ENCODE measurements around the gene PLXNA1. TPM values are rescaled to one million over a fixed set of nuclear protein-coding genes. Genes with fewer than 3 reads are reported as not detected.

Gene PLXNA1
- total RNA-seq, 6 experiments from 2014 or later, result 40.8 to 56.1 (median 45.4) TPM

- Mint-ChIP-seq H3K27ac (no peak overlapping the region), H3K27me3 (ENCODE audit: insufficient read depth) (peaks cover 2% of the 10 kb centered on the region; the same call in 1 of the 2 replicates), H3K9me3 (no peaks in the 10 kb centered on the region), H3K36me3 (ENCODE audit: low read depth) (no peaks in the 10 kb centered on the region), H3K4me1 (ENCODE audit: low read depth) (no peaks in the 10 kb centered on the region), H3K4me3 (no peak overlapping the region)
- no peak for DNase-seq
- no peak for TF ChIP-seq CTCF (IDR thresholded peaks at IDR 0.05)
Measured at GRCh38 chr3:126947429-126947828, 35.5 kb upstream of the PLXNA1 start.

GRCh38 chr3:126948980-126949535 lies 33.9 kb upstream of the PLXNA1 start:
- H3K9me3 Mint-ChIP-seq, result no peaks in the 10 kb centered on the region
- H3K27me3 Mint-ChIP-seq (ENCODE audit: insufficient read depth), result peaks cover 2% of the 10 kb centered on the region; the same call in 1 of the 2 replicates
- H3K4me3 Mint-ChIP-seq, result no peak overlapping the region
- DNase-seq, result no peak
- H3K4me1 Mint-ChIP-seq (ENCODE audit: low read depth), result peaks cover 2% of the 10 kb centered on the region; the same call in 1 of the 2 replicates
- H3K36me3 Mint-ChIP-seq (ENCODE audit: low read depth), result no peaks in the 10 kb centered on the region
- no peak overlapping the region for H3K27ac Mint-ChIP-seq
- no peak for TF ChIP-seq CTCF (IDR thresholded peaks at IDR 0.05)

GRCh38 chr3:126951561-126951960 lies 31.4 kb upstream of the PLXNA1 start:
- no peak for TF ChIP-seq CTCF (IDR thresholded peaks at IDR 0.05)

GRCh38 chr3:126952261-126952982 lies 30.5 kb upstream of the PLXNA1 start:
- no peak for DNase-seq
- Mint-ChIP-seq H3K36me3 (ENCODE audit: low read depth) (no peaks in the 10 kb centered on the region), H3K4me1 (ENCODE audit: low read depth) (peaks cover 8% of the 10 kb centered on the region; the same call in 1 of the 2 replicates), H3K4me3 (no peak overlapping the region), H3K27ac (no peak overlapping the region), H3K9me3 (no peaks in the 10 kb centered on the region), H3K27me3 (ENCODE audit: insufficient read depth) (no peaks in the 10 kb centered on the region; the same call in 1 of the 2 replicates)
- no peak for TF ChIP-seq CTCF (IDR thresholded peaks at IDR 0.05)

More at GRCh38 chr3:126951561-126951960, 31.4 kb upstream of the PLXNA1 start:
- Mint-ChIP-seq H3K4me1 (ENCODE audit: low read depth) (peaks cover 8% of the 10 kb centered on the region; the same call in 1 of the 2 replicates), H3K4me3 (no peak overlapping the region), H3K9me3 (no peaks in the 10 kb centered on the region), H3K27ac (no peak overlapping the region), H3K36me3 (ENCODE audit: low read depth) (no peaks in the 10 kb centered on the region), H3K27me3 (ENCODE audit: insufficient read depth) (no peaks in the 10 kb centered on the region; the same call in 1 of the 2 replicates)
- no peak for DNase-seq

DNA sequence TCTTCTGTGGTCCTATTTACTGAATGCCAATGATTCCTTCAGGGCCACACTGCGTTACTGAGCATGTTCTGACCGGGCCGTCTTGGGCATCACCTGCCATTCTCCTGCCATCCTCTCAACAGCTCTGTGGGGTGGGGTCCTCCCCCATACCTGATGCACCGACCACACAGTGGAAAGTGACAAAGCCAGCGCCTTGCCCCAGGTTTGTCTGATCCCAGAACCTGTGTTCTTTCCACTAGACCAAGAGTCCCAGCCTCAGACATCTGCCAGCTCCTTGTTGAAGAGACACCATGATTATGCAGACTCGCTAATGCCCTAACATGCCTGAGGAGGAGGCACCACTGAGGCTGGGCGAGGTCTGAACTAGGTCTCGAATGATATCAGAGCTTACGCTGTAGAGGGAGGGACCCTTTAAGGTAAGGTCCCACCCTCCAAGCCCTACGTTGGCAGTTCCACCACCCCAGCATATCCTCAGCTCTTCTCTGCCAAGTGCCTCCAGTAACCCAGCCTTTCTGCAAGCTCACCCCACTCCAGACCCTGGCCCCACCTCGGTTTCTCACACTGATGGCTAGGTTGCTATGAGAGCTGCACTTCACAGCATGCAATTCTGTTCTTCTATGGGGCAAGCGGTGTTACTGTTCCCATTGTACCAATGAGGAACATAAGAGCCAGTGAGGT lies 29.8 kb upstream of the PLXNA1 start:
- Mint-ChIP-seq H3K36me3 (ENCODE audit: low read depth) (no peaks in the 10 kb centered on the region), H3K9me3 (no peaks in the 10 kb centered on the region), H3K4me3 (no peak overlapping the region), H3K27ac (no peak overlapping the region), H3K4me1 (ENCODE audit: low read depth) (peaks cover 8% of the 10 kb centered on the region; the same call in 1 of the 2 replicates), H3K27me3 (ENCODE audit: insufficient read depth) (no peaks in the 10 kb centered on the region; the same call in none of the 2 replicates)
- no peak for DNase-seq
- no peak for TF ChIP-seq CTCF (IDR thresholded peaks at IDR 0.05)

All from HFFc6 (cell line).